ENCODE results near the gene ANKRD31. TPM values are rescaled to one million over a fixed set of nuclear protein-coding genes. Genes with fewer than 3 reads are reported as not detected.

ANKRD31 gene
- total RNA-seq, 1 experiment from 2014 or later = 0.09 TPM

GRCh38 chr5:75236322-75237316 lies at the start of gene ANKRD31 (continued):
- no peak; the same call in 1 of the 2 replicates for TF ChIP-seq NFE2L1 (CRISPR knock-in tag; IDR thresholded peaks at IDR 0.05)
- no peak for TF ChIP-seq FOXJ3 (CRISPR knock-in tag; IDR thresholded peaks at IDR 0.05; ENCODE audit: borderline replicate concordance)
- no peak for TF ChIP-seq CDX4 (CRISPR knock-in tag; IDR thresholded peaks at IDR 0.05; ENCODE audit: borderline replicate concordance)
- TF ChIP-seq MAX (CRISPR knock-in tag; IDR thresholded peaks at IDR 0.05) = peak; percentile 34; the same call in 1 of the 2 replicates
- no peak for TF ChIP-seq HMGXB4 (CRISPR knock-in tag; IDR thresholded peaks at IDR 0.05)
- TF ChIP-seq FOXP1 (CRISPR knock-in tag; IDR thresholded peaks at IDR 0.05; ENCODE audit: borderline replicate concordance) = no peak
- TF ChIP-seq ZNF396 (CRISPR knock-in tag; IDR thresholded peaks at IDR 0.05; ENCODE audit: borderline replicate concordance) = no peak
- no peak for TF ChIP-seq JAZF1 (CRISPR knock-in tag; IDR thresholded peaks at IDR 0.05)
- no peak for TF ChIP-seq TEAD1 (CRISPR knock-in tag; IDR thresholded peaks at IDR 0.05)
- TF ChIP-seq MYBL2 (CRISPR knock-in tag; IDR thresholded peaks at IDR 0.05) = no peak
- no peak for TF ChIP-seq HMGA2 (CRISPR knock-in tag; IDR thresholded peaks at IDR 0.05)
- TF ChIP-seq PREB (CRISPR knock-in tag; IDR thresholded peaks at IDR 0.05; ENCODE audit: borderline replicate concordance) = no peak
- no peak for TF ChIP-seq ZBTB43 (CRISPR knock-in tag; IDR thresholded peaks at IDR 0.05)
- TF ChIP-seq E2F1 (CRISPR knock-in tag; IDR thresholded peaks at IDR 0.05) = no peak
- no peak for TF ChIP-seq ZNF263 (CRISPR knock-in tag; IDR thresholded peaks at IDR 0.05; ENCODE audit: low read depth)
- TF ChIP-seq SOX15 (CRISPR knock-in tag; IDR thresholded peaks at IDR 0.05) = no peak
- peak; percentile 73 for TF ChIP-seq CTCF (IDR thresholded peaks at IDR 0.05)
- TF ChIP-seq ZMAT4 (CRISPR knock-in tag; IDR thresholded peaks at IDR 0.05) = no peak
- TF ChIP-seq NFATC4 (CRISPR knock-in tag; IDR thresholded peaks at IDR 0.05) = no peak
- no peak for TF ChIP-seq TCF7 (CRISPR knock-in tag; IDR thresholded peaks at IDR 0.05; ENCODE audit: low read depth)
- no peak for TF ChIP-seq RORB (CRISPR knock-in tag; IDR thresholded peaks at IDR 0.05)
- TF ChIP-seq ZSCAN18 (CRISPR knock-in tag; IDR thresholded peaks at IDR 0.05) = no peak
- no peak for TF ChIP-seq FOXK1 (CRISPR knock-in tag; IDR thresholded peaks at IDR 0.05)

All from WTC11 (cell line).